ENCODE results near the gene FBLN5. TPM values are rescaled to one million over a fixed set of nuclear protein-coding genes. Genes with fewer than 3 reads are reported as not detected.

FBLN5 gene
- total and polyA plus RNA-seq, 5 experiments from 2014 or later = 7.2 to 37.7 (median 21.2) TPM

- POLR2A ChIA-PET = no interaction called here
- Mint-ChIP-seq H3K27me3 (no peaks in the 10 kb centered on the region), H3K9me3 (no peaks in the 10 kb centered on the region), H3K36me3 (peaks cover 0 to 13% (median 0%) of the 10 kb centered on the region in 3 donors), H3K4me3 (no peak overlapping the region), H3K27ac (peak overlapping the region in 1 of 10 donors; percentile 45), H3K4me1 (peaks cover 8 to 16% (median 11%) of the 10 kb centered on the region in 4 donors)
- no peak for ATAC-seq
- no peak for DNase-seq
Observed at GRCh38 chr14:91964011-91964410, 16.5 kb upstream of the FBLN5 start.

GRCh38 chr14:91963465-91963864, 16.0 kb upstream of the FBLN5 start:
- Mint-ChIP-seq H3K4me3 (no peak overlapping the region), H3K27ac (no peak overlapping the region), H3K36me3 (peaks cover 0 to 8% (median 0%) of the 10 kb centered on the region in 3 donors), H3K9me3 (no peaks in the 10 kb centered on the region), H3K4me1 (peaks cover 3 to 11% (median 6%) of the 10 kb centered on the region in 4 donors), H3K27me3 (no peaks in the 10 kb centered on the region)
- POLR2A ChIA-PET = no interaction called here
- no peak for ATAC-seq
- DNase-seq = no peak

GRCh38 chr14:91961297-91962220, 14.1 kb upstream of the FBLN5 start:
- H3K9me3 Mint-ChIP-seq = no peaks in the 10 kb centered on the region
- H3K27me3 Mint-ChIP-seq = no peaks in the 10 kb centered on the region
- H3K4me1 Mint-ChIP-seq = peaks cover 0 to 3% (median 0%) of the 10 kb centered on the region in 4 donors
- H3K27ac Mint-ChIP-seq = no peak overlapping the region
- H3K4me3 Mint-ChIP-seq = no peak overlapping the region
- POLR2A ChIA-PET = interaction anchor here (0.7 kb wide), 1 partner anchor 215 kb away, joined by 6 read pairs; no protein-coding TSS in a partner anchor
- no peak for ATAC-seq
- no peak for DNase-seq
- peaks cover 0 to 2% (median 0%) of the 10 kb centered on the region in 3 donors for H3K36me3 Mint-ChIP-seq

GRCh38 chr14:91957876-91958313, 10.4 kb upstream of the FBLN5 start:
- peaks cover 0 to 9% (median 3%) of the 10 kb centered on the region in 5 donors for H3K27me3 Mint-ChIP-seq
- POLR2A ChIA-PET = no interaction called here
- no peaks in the 10 kb centered on the region for H3K36me3 Mint-ChIP-seq
- DNase-seq = no peak
- no peak for ATAC-seq
- no peak overlapping the region for H3K4me3 Mint-ChIP-seq
- no peaks in the 10 kb centered on the region for H3K9me3 Mint-ChIP-seq
- no peak overlapping the region for H3K27ac Mint-ChIP-seq
- peaks cover 0 to 3% (median 0%) of the 10 kb centered on the region in 4 donors for H3K4me1 Mint-ChIP-seq

- no peak for ATAC-seq
- DNase-seq = no peak
- POLR2A ChIA-PET = no interaction called here
Observed at GRCh38 chr14:91956616-91957015, 9.1 kb upstream of the FBLN5 start.

GRCh38 chr14:91955168-91955567, 7.7 kb upstream of the FBLN5 start:
- POLR2A ChIA-PET = no interaction called here
- H3K27me3 Mint-ChIP-seq = peaks cover 0 to 9% (median 3%) of the 10 kb centered on the region in 5 donors
- H3K4me3 Mint-ChIP-seq = no peak overlapping the region
- H3K9me3 Mint-ChIP-seq = no peaks in the 10 kb centered on the region
- no peak overlapping the region for H3K27ac Mint-ChIP-seq
- ATAC-seq (no peak), DNase-seq (no peak)
- no peaks in the 10 kb centered on the region for H3K36me3 Mint-ChIP-seq
- peaks cover 0 to 3% (median 0%) of the 10 kb centered on the region in 4 donors for H3K4me1 Mint-ChIP-seq

More at GRCh38 chr14:91956616-91957015, 9.1 kb upstream of the FBLN5 start:
- H3K27ac Mint-ChIP-seq = peak overlapping the region in 1 of 10 donors; percentile 5
- peaks cover 0 to 9% (median 3%) of the 10 kb centered on the region in 5 donors for H3K27me3 Mint-ChIP-seq
- peaks cover 0 to 3% (median 0%) of the 10 kb centered on the region in 4 donors for H3K4me1 Mint-ChIP-seq
- no peak overlapping the region for H3K4me3 Mint-ChIP-seq
- H3K36me3 Mint-ChIP-seq = no peaks in the 10 kb centered on the region
- no peaks in the 10 kb centered on the region for H3K9me3 Mint-ChIP-seq

- Mint-ChIP-seq H3K9me3 (no peaks in the 10 kb centered on the region), H3K27ac (no peak overlapping the region), H3K4me1 (peaks cover under 1 to 3% (median under 1%) of the 10 kb centered on the region in 4 donors), H3K27me3 (peaks cover under 1 to 9% (median 3%) of the 10 kb centered on the region in 5 donors), H3K4me3 (no peak overlapping the region), H3K36me3 (no peaks in the 10 kb centered on the region)
- no peak for DNase-seq
- POLR2A ChIA-PET = no interaction called here
- ATAC-seq = no peak
Observed at GRCh38 chr14:91953170-91953985, 5.9 kb upstream of the FBLN5 start.

GRCh38 chr14:91946622-91947474, 646 bp downstream of the FBLN5 start:
- Mint-ChIP-seq H3K27ac (peak overlapping the region in 5 of 10 donors; percentile 51 to 90 (median 79)), H3K36me3 (no peaks in the 10 kb centered on the region), H3K27me3 (peaks cover 9 to 28% (median 20%) of the 10 kb centered on the region in 5 donors), H3K4me3 (peak overlapping the region; percentile 80 to 94 (median 89)), H3K4me1 (peaks cover 12 to 26% (median 18%) of the 10 kb centered on the region in 4 donors), H3K9me3 (peaks cover 0 to 1% (median 0%) of the 10 kb centered on the region in 9 donors)
- ATAC-seq = peak in 1 of 2 donors; percentile 68
- DNase-seq = peak in 2 of 10 donors; percentile 0 to 14
- POLR2A ChIA-PET = interaction anchor here (0.6 kb wide), 1 partner anchor 37 kb away, joined by 3 read pairs; no protein-coding TSS in a partner anchor

- Mint-ChIP-seq H3K27me3 (peaks cover 9 to 28% (median 20%) of the 10 kb centered on the region in 5 donors), H3K4me3 (peak overlapping the region in 7 of 10 donors; percentile 20 to 94 (median 89)), H3K36me3 (no peaks in the 10 kb centered on the region), H3K4me1 (peaks cover 12 to 26% (median 19%) of the 10 kb centered on the region in 4 donors), H3K9me3 (peaks cover 0 to 1% (median 0%) of the 10 kb centered on the region in 9 donors), H3K27ac (no peak overlapping the region)
- POLR2A ChIA-PET = interaction anchor here (0.7 kb wide), 1 partner anchor 816 kb away, joined by 4 read pairs; no protein-coding TSS in a partner anchor
- ATAC-seq = no peak
- DNase-seq = no peak
Observed at GRCh38 chr14:91945751-91946621, 1.5 kb downstream of the FBLN5 start.

- Mint-ChIP-seq H3K36me3 (no peaks in the 10 kb centered on the region), H3K4me3 (no peak overlapping the region), H3K9me3 (peaks cover 0 to 1% (median 0%) of the 10 kb centered on the region in 9 donors), H3K27ac (no peak overlapping the region), H3K27me3 (peaks cover 9 to 25% (median 19%) of the 10 kb centered on the region in 5 donors), H3K4me1 (peaks cover 11 to 21% (median 16%) of the 10 kb centered on the region in 4 donors)
- no peak for ATAC-seq
- POLR2A ChIA-PET = interaction anchor here (0.6 kb wide), 1 partner anchor 471 kb away, joined by 7 read pairs; no protein-coding TSS in a partner anchor
- no peak for DNase-seq
Observed at GRCh38 chr14:91942946-91943345, 4.5 kb downstream of the FBLN5 start.

- Mint-ChIP-seq H3K36me3 (no peaks in the 10 kb centered on the region), H3K27me3 (peaks cover 9 to 25% (median 19%) of the 10 kb centered on the region in 5 donors)
- POLR2A ChIA-PET = no interaction called here
Observed at GRCh38 chr14:91942128-91942527, 5.4 kb downstream of the FBLN5 start.

More at GRCh38 chr14:91942128-91942527, 5.4 kb downstream of the FBLN5 start:
- DNase-seq (no peak), ATAC-seq (no peak)
- H3K27ac Mint-ChIP-seq = no peak overlapping the region
- no peak overlapping the region for H3K4me3 Mint-ChIP-seq
- peaks cover 10 to 17% (median 12%) of the 10 kb centered on the region in 4 donors for H3K4me1 Mint-ChIP-seq
- H3K9me3 Mint-ChIP-seq = peaks cover 0 to 1% (median 0%) of the 10 kb centered on the region in 9 donors

Measured in naive thymus-derived CD8-positive, alpha-beta T cell (primary cell).